Mesendoderm (in vitro differentiated cells): ENCODE results near the gene CNIH3. TPM values are rescaled to one million over a fixed set of nuclear protein-coding genes. Genes with fewer than 3 reads are reported as not detected.
A peak's percentile ranks its signal among the peaks of the same experiment; 100 is the strongest.
"Not testable (repeated sequence)": the region's sequence is repeated elsewhere in the genome, so short reads cannot be mapped to it uniquely, and the experiment has no call there.

Experiments used
- DNase-seq: peaks from one replicate; pipeline ENCODE4 v3.0.0; 2013
- H2AK5ac ChIP-seq: 2 replicates; pipeline ENCODE4 v1.6.1; 2013; ENCODE audit warnings: low read length, inconsistent platforms
- H2BK120ac ChIP-seq: 2 replicates; pipeline ENCODE4 v1.6.1; 2013; ENCODE audit warnings: low read depth, mild to moderate bottlenecking, low read length, moderate library complexity, mixed read lengths
- H2BK15ac ChIP-seq: replicated peaks from 2 replicates; pipeline ENCODE4 v1.6.1; 2013; ENCODE audit warnings: low read depth, mild to moderate bottlenecking, moderate library complexity
- H2BK5ac ChIP-seq: 2 replicates; pipeline ENCODE4 v1.6.1; 2013; ENCODE audit warnings: low read length, inconsistent platforms
- H3K18ac ChIP-seq: 2 replicates; pipeline ENCODE4 v1.6.1; 2013; ENCODE audit warnings: mild to moderate bottlenecking, low read length, mixed read lengths
- H3K23ac ChIP-seq: one replicate; pipeline ENCODE4 v1.6.1; 2013; ENCODE audit warnings: low read length
- H3K27ac ChIP-seq: 2 replicates; pipeline ENCODE4 v1.5.1; 2013; ENCODE audit warnings: low read depth, mild to moderate bottlenecking, inconsistent platforms, low read length, moderate library complexity
- H3K27me3 ChIP-seq: 2 replicates; pipeline ENCODE4 v1.6.1; 2013; ENCODE audit warnings: low read length, control low read depth, mild to moderate bottlenecking, inconsistent platforms; ENCODE audit not compliant: insufficient read depth, poor library complexity
- H3K36me3 ChIP-seq: 2 replicates; pipeline ENCODE4 v1.6.1; 2013; ENCODE audit warnings: low read length, inconsistent platforms; ENCODE audit not compliant: control insufficient read depth, insufficient read depth
- H3K4ac ChIP-seq: one replicate; pipeline ENCODE4 v1.6.1; 2013; ENCODE audit warnings: low read depth, mild to moderate bottlenecking, low read length, moderate library complexity
- H3K4me1 ChIP-seq: 2 replicates; pipeline ENCODE4 v1.6.1; 2013; ENCODE audit warnings: low read depth, low read length, inconsistent platforms; ENCODE audit not compliant: control insufficient read depth
- H3K4me2 ChIP-seq: 2 replicates; pipeline ENCODE4 v1.6.1; 2013; ENCODE audit warnings: low read length
- H3K4me3 ChIP-seq: 2 replicates; pipeline ENCODE4 v1.5.1; 2013; ENCODE audit warnings: mild to moderate bottlenecking, low read length
- H3K56ac ChIP-seq: one replicate; pipeline ENCODE4 v1.6.1; 2013; ENCODE audit warnings: low read length
- H3K79me1 ChIP-seq: 2 replicates; pipeline ENCODE4 v1.6.1; 2013; ENCODE audit warnings: low read length, inconsistent platforms
- H3K79me2 ChIP-seq: 2 replicates; pipeline ENCODE4 v1.6.1; 2013; ENCODE audit warnings: mild to moderate bottlenecking, low read length; ENCODE audit not compliant: control insufficient read depth, insufficient read depth
- H3K9ac ChIP-seq: 2 replicates; pipeline ENCODE4 v1.6.1; 2013; ENCODE audit warnings: low read length, inconsistent platforms
- H4K5ac ChIP-seq: one replicate; pipeline ENCODE4 v1.6.1; 2013; ENCODE audit warnings: low read length
- H4K8ac ChIP-seq: one replicate; pipeline ENCODE4 v1.6.1; 2013; ENCODE audit warnings: low read depth, mild to moderate bottlenecking, control low read depth, low read length, moderate library complexity
- WGBS: extraction: QIAGEN DNeasy Blood & Tissue Kit; methylation state at CpG from one replicate; pipeline ENCODE4 v1.1.7; 2013; ENCODE audit warnings: low lambda C conversion rate, missing lambda C conversion rate; ENCODE audit not compliant: insufficient coverage; ENCODE audit errors: extremely low coverage; 5-methylcytosine and 5-hydroxymethylcytosine counted together
- polyA plus RNA-seq, 2 experiments: library from polyadenylated mRNA; stranded (reverse); fragments of 200-250 nt; gene quantifications; one replicate each; pipeline ENCODE4 v1.2.3, GENCODE V29; 2013

The CNIH3 gene
- polyA plus RNA-seq (2013, experiment 1 of 2): 7.9 TPM
- polyA plus RNA-seq (2013, experiment 2 of 2): 8.2 TPM

DNA sequence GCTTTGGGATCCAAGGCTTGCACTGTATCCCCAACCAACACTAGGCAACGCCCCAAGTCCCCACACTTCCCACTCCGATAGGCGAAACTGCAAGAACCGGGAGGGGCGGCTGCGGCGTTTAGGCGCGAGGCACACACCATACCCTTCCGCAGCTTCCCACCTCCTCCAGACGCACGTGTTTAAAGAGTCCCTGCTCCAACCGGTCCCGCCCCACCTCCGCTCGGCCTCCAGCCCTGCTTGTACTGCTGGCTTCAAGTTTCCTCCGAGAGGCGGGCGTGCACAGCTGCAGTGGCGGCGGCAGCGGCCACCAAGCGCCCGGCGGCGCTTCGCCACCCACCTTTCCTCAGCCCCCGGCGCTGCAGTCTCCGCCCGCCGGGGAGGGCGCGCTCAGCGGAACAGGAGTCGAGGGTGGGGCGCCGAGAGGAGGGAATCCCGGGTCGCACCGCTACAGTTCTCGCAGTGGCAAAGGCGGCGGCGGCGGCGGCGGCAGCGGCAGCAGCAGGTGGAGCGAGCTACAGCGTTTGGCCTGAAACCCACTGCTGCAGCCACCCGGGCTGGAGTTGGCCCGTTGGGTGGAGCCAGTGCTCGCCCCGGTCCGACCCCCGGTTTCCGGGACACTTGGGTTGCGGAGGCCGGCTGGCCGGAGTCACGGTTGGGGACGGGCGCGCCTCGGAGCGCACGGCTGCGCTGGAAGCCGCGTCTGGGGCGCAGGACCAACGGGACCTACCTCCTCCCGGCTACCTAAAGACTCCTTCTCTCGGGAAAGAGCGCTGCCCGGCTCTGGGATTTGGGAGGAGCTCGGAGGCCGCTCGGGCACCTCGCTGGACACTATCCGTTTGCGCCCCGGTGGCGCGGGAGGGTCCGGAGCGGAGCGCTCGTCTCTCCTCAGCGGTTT is at the start of gene CNIH3:
CNIH3 (plus strand) TSS at position 457 of the 895 bp plus-strand sequence. CDS start 858 bp downstream, outside the sequence.
- Histone ChIP-seq H2BK15ac (no peak within 1 kb of the TSS), H4K8ac (no peak within 1 kb of the TSS), H3K27ac (no peak within 1 kb of the TSS), H3K4me3 (peak within 1 kb of the TSS; percentile 66), H3K18ac (peak within 1 kb of the TSS; percentile 2), H3K4me1 (peaks cover 7% of the 10 kb centered on the region), H3K79me1 (peaks cover 3% of the 10 kb centered on the region), H4K5ac (no peak within 1 kb of the TSS), H2BK5ac (no peak within 1 kb of the TSS), H3K9ac (peak within 1 kb of the TSS; percentile 75), H3K36me3 (no peaks in the 10 kb centered on the region), H3K27me3 (peaks cover 14% of the 10 kb centered on the region), H3K4ac (no peak within 1 kb of the TSS), H3K4me2 (peak within 1 kb of the TSS; percentile 97), H3K79me2 (peaks cover 15% of the 10 kb centered on the region), H2BK120ac (no peak within 1 kb of the TSS), H3K56ac (peak within 1 kb of the TSS; percentile 91), H3K23ac (peak within 1 kb of the TSS; percentile 72), H2AK5ac (no peak within 1 kb of the TSS)
- DNase-seq: peak; percentile 94
- WGBS: no CpG with 5 or more reads among the region's 91 CpGs

- not testable (repeated sequence) for H3K79me2 ChIP-seq, H3K9ac ChIP-seq, H3K23ac ChIP-seq, H2AK5ac ChIP-seq, H3K27me3 ChIP-seq, H3K56ac ChIP-seq, H2BK120ac ChIP-seq, H3K18ac ChIP-seq, H3K4ac ChIP-seq, H3K4me1 ChIP-seq, DNase-seq, H4K8ac ChIP-seq, H3K27ac ChIP-seq, H3K4me2 ChIP-seq, H4K5ac ChIP-seq, H2BK5ac ChIP-seq, H3K4me3 ChIP-seq, H2BK15ac ChIP-seq, H3K79me1 ChIP-seq, H3K36me3 ChIP-seq
- WGBS: no CpG with 5 or more reads among the region's 1 CpG
Observed at GRCh38 chr1:224566492-224566891, 49.6 kb upstream of the CNIH3 start.

GRCh38 chr1:224569276-224569675 is 46.8 kb upstream of the CNIH3 start:
- Histone ChIP-seq H3K4me2 (no peak overlapping the region), H3K23ac (no peak overlapping the region), H3K4me1 (no peaks in the 10 kb centered on the region), H2BK5ac (no peak overlapping the region), H3K18ac (no peak overlapping the region), H3K36me3 (no peaks in the 10 kb centered on the region), H4K5ac (no peak overlapping the region), H3K79me2 (no peaks in the 10 kb centered on the region), H2AK5ac (no peak overlapping the region), H3K9ac (no peak overlapping the region), H2BK120ac (no peak overlapping the region), H3K4me3 (no peak overlapping the region), H3K4ac (no peak overlapping the region), H3K27ac (no peak overlapping the region), H3K56ac (no peak overlapping the region), H2BK15ac (no peak overlapping the region), H3K79me1 (no peaks in the 10 kb centered on the region), H3K27me3 (no peaks in the 10 kb centered on the region), H4K8ac (no peak overlapping the region)
- DNase-seq: no peak
- no CpG with 5 or more reads among the region's 6 CpGs for WGBS

DNA sequence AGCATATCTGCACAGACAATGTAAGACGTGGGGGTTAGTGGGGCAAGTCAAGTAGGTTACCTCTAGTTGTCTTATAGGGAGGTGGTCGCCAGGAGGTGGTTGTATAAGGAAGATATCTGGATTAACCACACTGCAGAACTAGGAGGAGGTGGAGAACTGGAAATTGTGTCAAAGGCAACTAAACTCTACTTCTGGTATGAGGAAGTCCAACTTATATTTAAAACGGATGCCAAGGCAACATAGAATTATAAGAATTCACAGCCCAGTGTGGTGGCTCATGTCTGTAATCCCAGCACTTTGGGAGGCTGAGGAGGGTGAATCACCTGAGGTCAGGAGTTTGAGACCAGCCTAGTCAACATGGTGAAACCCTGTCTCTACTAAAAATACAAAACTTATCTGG is 44.1 kb upstream of the CNIH3 start:
- not testable (repeated sequence) for H2BK120ac ChIP-seq, H3K27ac ChIP-seq, H3K79me1 ChIP-seq, H3K27me3 ChIP-seq, H3K4me1 ChIP-seq, H4K5ac ChIP-seq, H3K36me3 ChIP-seq, H3K4ac ChIP-seq, H3K23ac ChIP-seq, H3K18ac ChIP-seq, H3K9ac ChIP-seq, H3K4me3 ChIP-seq, H2BK15ac ChIP-seq, H3K56ac ChIP-seq, H2BK5ac ChIP-seq, H3K79me2 ChIP-seq, H2AK5ac ChIP-seq, H3K4me2 ChIP-seq, DNase-seq, H4K8ac ChIP-seq
- no CpG with 5 or more reads among the region's 3 CpGs for WGBS

GRCh38 chr1:224579526-224579925 is 36.6 kb upstream of the CNIH3 start:
- H4K8ac ChIP-seq: no peak overlapping the region
- no peaks in the 10 kb centered on the region for H3K36me3 ChIP-seq
- no peak overlapping the region for H2BK120ac ChIP-seq
- no peak overlapping the region for H2BK15ac ChIP-seq
- H4K5ac ChIP-seq: no peak overlapping the region
- no CpG with 5 or more reads among the region's 1 CpG for WGBS
- H3K4me2 ChIP-seq: no peak overlapping the region
- no peak overlapping the region for H2AK5ac ChIP-seq
- no peaks in the 10 kb centered on the region for H3K79me1 ChIP-seq
- DNase-seq: peak; percentile 40
- H3K27me3 ChIP-seq: no peaks in the 10 kb centered on the region
- H2BK5ac ChIP-seq: no peak overlapping the region
- no peak overlapping the region for H3K56ac ChIP-seq
- no peaks in the 10 kb centered on the region for H3K79me2 ChIP-seq
- H3K18ac ChIP-seq: peak overlapping the region; percentile 18
- no peak overlapping the region for H3K23ac ChIP-seq
- H3K4me1 ChIP-seq: peaks cover 2% of the 10 kb centered on the region
- no peak overlapping the region for H3K9ac ChIP-seq
- no peak overlapping the region for H3K4ac ChIP-seq
- H3K4me3 ChIP-seq: no peak overlapping the region
- no peak overlapping the region for H3K27ac ChIP-seq
